ENCODE data around the gene KLF4.
"Not testable (repeated sequence)": the region's sequence is repeated elsewhere in the genome, so short reads cannot be mapped to it uniquely, and the experiment has no call there.

Gene KLF4

DNA sequence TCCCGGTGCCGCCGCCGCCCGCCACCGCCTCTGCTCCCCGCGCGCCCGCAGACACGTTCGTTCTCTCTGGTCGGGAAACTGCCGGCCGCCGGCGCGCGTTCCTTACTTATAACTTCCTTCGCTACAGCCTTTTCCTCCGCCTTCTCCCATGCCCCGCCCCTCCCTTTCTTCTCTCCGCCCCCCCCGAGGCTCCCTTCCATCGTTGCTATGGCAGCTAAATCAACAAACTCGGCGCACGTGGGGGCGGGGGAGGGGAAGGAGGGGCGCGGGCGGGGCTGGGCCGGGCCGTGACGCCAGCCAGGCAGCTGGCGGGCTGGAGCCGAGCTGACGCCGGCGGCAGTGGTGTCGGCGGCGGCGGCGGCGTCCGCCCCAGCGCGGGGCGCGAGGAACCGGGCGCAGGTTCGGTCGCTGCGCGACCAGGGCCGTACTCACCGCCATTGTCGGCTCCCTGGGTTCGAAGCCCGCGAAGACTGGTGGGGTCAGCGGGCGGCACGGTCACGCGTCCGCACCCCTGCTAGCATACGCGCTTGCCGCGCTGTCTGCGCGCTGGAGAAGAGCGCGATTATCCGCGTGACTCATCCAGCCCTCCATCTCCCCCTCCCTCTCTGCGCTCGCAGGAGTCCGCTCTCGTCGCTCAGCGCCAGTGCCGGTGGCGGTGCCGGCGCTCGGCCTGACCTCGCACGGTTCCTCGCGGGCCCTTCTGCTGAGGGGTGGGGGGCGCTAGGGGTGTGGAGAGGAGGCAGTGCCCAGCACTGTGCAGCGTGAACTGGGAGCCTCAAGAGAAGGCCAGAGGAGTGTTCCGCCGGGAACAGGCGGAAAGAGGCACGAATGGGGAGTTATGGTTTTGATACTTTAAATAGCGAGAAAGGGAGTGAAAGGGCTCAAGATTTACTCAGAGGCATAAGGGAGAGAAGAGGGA is at the start of gene KLF4:
TSS of gene KLF4 (minus strand) at position 83 of the 919 bp plus-strand sequence. CDS start 597 bp downstream, outside the sequence.
- peak; percentile 54 to 56 for DNase-seq (ENCODE audit: extremely low read depth in 1 of 2, low read depth in 1 of 2)

DNA sequence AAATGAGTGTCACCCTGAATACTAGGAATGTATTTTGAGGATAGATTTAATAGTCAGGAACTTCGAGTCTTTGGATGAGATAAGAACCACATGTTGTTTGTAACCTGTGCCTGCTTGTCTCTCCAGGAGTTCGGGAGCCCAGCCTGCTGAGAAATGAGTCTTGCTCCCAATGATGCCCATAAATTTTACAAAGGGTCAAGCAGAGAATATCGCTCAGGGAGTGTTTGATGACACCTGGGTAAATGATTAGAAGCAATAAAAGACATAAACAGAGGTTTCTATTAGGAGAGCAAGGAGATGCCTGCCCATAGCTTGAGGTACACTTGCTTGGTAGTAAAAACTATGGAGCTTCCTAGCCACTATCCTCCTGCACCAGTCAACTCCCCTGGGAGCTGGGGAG is 46.9 kb upstream of the KLF4 start:
- no peak for DNase-seq (ENCODE audit: extremely low read depth in 1 of 2, low read depth in 1 of 2)

DNA sequence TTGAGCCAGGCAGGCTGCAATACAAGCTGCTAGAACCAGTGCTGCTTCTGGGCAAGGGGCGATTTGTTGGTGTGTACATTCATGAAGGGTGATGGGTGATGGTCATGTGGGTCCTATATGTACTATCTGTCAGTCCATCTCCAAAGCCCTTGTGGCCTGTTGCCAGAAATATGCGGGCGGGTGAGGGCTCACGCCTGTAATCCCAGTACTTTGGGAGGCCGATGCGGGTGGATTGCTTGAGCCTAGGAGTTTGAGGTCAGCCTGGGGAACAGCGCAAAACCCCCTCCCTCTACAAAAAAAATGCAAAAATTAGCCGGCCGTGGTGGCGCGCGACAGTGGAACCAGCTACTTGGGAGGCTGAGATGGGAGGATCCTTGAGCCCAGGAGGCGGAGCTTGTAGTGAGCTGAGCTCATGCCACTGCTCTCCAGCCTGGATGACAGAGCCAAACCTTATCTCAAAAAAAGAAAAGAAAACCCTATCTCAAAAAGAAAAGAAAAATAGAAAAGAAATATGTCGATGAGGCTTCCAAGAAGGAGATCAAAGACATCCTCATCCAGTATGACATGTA is 45.0 kb upstream of the KLF4 start:
- no peak for DNase-seq (ENCODE audit: extremely low read depth in 1 of 2, low read depth in 1 of 2)

DNA sequence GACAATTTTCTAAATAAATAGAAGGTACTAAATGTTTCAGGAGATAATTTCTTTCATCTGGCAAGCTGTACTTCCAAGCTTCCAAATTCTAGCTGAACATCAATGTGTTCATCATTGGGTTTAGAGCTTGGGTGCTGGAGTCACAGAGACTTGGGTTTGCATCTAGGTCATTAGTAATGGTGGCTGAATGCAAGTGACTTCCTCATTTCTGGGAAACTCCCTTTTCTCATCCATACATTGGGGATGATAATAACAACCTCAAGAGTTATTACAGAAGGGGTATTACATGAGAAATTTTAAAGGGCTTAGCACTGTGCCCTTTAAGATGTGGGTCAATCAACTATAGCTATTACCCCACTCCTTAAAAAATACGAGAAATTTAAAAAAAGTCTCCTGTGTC is 41.1 kb upstream of the KLF4 start:
- DNase-seq (ENCODE audit: extremely low read depth in 1 of 2, low read depth in 1 of 2): no peak

DNA sequence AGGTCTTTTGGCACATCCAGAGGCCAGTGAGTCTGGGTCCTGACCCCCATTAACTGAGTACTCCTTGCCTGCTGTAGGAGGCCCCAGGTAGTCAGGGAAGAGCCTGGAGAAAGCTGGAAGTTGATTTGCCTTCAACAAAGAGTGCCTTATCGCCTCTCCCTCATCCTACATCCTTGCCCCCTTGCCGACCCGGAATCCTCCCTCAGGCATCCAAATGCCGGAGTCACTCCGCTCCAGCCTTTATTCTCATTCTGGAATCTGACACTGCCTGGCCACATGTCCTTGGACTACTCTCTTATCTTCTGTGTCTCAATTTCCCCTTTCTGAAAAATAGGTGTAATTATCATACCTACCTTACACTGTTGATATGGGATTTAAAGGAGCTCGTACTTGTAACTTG is 39.1 kb upstream of the KLF4 start:
- DNase-seq (ENCODE audit: extremely low read depth in 1 of 2, low read depth in 1 of 2): no peak

DNA sequence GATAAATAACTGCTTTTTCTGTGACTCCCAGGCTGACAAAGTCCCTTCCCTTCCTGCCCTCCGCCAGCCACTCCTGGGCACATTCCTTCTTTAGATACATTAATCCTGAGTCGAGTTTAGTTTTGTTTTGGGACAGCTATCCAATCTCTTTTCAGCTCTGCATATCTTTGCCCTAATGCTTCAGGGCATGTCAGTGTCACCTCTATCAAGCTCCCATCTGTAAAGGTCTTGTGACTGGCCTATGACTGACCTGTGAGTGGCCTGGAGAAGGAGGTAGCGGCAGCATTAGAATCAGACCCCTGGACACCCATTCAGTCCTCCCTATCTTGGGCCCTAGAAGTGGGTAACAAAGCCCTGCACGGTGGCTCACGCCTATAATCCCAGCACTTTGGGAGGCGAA is 34.0 kb upstream of the KLF4 start:
- no peak for DNase-seq (ENCODE audit: extremely low read depth in 1 of 2, low read depth in 1 of 2)

DNA sequence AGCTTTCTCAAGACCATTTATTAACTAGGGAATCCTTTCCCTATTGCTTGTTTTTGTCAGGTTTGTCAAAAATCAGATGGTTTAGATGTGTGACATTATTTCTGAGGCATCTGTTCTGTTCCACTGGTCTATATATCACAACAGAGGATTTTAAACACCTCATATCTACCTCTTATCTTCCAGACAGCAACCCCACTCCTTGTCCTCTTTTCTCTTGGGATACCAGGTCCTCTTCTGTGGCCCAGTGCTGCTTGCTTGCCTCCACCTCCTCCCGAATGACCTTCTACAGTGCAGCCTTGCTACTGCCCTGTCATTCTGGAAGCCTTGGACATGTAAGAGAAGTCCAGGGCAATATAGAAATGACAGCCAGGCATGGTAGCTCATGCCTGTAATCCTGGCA is 30.6 kb upstream of the KLF4 start:
- DNase-seq (ENCODE audit: extremely low read depth in 1 of 2, low read depth in 1 of 2): no peak

DNA sequence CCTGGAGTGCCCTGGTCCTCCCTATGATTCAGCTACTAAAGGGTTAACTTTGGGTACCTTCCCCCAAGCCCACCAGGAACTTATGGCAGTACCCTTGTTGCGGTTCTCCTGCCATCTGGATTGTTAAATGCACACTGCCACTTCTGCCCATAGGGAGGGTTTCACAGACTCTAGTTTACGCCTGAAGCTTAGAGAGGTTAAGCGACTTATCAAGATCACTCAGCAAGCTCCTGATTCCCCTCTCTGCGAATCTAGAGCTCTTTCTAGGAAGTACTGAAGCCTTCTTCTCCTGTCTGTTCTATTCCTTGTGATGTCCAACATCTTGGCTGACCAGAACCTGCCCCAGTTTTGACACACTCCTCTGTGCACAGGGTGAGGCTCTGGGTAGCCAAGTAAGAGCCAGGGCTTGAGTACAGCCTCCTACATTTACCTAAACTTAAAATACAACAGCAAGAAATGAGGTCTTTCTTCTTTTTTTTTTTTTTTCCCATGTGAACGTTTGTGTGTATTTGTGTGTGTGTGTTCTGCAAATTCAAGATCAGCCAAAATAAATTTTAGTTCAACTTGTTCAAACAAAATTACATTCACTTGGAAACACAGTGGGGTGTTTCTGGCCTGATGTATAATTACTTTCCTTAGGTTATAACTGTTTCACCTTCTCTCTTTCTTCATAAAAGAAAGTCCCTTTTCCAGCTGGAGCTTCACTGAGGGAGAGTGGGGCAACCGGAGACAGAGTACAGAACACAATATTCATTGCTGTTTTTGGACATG is 28.7 kb upstream of the KLF4 start:
- DNase-seq (ENCODE audit: extremely low read depth in 1 of 2, low read depth in 1 of 2): no peak

DNA sequence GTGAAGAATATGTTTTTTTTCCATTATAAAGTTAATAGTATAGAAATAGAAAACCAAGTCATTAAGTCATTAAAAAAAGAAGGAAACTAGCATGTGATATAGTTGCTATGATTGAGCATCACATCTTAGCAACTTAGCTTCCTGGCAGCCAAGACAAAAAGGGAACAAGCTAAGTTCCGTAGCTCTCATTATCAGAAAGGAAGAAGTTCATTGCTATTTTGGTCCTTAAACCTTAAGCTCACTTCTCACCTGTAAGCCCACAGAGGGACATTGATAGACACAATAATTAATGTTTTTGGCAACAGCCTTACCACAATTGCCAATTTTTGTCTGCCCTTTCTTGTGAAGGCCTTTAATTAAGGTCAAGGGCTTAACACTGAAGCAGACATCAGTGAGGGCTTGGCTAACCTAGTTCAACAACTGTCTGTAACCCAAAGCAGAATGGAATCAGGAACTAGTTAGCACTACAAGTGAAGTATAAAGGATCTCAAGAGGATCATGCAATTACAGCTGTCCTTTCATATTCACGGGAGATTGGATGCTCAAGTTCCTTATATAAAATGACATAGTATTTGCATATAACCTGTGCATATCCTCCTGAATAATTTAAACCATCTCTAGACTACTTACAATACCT is 24.0 kb upstream of the KLF4 start:
- DNase-seq (ENCODE audit: extremely low read depth in 1 of 2, low read depth in 1 of 2): no peak

DNA sequence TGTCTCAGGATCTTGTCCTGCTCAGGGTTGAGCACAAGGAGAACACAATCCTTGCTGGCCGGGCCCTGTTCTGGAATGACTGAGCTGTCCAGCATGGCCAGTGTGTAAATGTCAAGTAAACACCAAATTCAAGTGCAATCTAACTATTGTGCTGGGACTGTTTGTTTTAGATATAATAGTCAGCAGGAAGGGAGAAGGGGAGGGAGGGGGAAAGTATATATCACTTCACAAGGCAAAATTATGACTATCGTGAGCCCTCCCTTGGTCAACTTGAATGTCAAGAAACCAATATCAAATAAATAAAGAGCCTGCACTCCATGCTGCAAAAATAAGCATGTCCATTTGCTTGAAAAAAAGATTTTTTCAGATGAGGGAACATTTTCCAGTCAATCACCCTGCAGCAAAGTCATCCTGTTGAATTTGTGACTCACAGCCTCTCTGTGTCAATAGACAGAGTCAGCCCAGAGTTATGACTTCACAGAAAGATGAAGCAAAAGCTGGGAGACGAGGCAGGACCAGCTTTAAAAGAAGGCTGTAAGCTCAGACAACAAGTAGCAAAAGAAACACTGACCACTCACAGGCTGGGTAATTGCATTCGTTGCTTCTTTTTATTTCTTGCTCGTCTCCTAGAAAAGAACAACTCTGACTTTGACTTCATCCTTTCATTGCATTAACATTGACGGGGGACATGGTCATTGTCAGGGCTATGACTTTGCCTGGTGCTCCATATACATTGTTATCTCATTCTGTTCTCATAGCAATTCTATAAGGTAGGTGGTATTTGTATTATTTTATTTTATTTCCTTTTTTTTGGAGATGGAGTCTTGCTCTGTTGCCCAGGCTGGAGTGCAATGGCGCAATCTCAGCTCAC is 15.3 kb upstream of the KLF4 start:
- DNase-seq (ENCODE audit: extremely low read depth in 1 of 2, low read depth in 1 of 2): no peak

DNA sequence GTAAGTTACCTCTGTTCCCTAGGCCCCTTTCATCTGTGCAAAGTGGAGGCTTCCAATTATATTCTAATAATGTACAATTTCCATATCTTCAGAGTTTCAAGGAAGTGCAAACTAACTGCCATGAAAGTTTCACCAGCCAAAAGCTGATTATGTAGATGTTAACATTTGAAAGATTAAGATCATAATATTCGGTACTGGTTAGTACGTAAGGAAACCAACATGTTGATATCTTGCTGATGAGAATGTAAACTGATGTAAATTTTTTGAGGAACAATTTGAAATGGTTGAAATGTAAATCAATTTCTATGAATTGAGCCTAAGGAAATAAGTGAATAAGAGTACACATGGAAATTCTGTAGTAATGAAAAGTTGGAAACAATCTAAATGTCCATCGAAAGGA is 12.9 kb upstream of the KLF4 start:
- DNase-seq (ENCODE audit: extremely low read depth in 1 of 2, low read depth in 1 of 2): no peak

DNA sequence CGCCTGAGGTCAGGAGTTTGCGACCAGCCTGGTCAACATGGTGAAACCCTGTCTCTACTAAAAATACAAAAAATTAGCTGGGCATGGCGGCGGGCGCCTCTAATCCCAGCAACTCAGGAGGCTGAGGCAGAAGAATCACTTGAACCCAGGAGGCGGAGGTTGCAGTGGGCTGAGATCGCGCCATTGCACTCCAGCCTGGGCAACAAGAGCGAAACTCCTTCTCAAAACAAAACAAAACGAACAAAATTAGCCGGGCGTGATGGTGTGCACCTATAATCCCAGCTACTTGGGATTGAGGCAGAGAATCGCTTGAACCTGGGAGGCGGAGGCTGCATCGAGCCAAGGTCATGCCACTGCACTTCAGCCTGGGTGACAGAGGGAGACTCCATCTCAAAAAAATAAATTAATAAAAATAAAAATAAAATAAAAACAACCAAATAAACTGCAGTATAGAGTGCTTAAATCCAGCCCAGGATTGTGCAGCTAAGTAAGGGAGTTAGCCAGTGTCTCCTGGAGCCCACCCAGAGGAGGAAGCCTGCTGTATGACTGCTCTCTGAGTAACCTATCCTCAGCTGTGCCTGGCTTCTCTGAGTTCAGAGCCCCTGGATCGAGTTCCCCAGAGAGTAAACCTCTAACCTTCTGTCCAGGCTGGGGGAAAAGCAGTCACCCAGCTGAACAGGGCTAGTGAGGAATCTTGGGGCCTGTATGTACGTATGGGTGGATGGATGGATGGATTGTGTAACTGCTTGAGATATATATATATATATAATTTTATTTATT is 11.0 kb upstream of the KLF4 start:
- not testable (repeated sequence) for DNase-seq (ENCODE audit: extremely low read depth in 1 of 2, low read depth in 1 of 2)

DNA sequence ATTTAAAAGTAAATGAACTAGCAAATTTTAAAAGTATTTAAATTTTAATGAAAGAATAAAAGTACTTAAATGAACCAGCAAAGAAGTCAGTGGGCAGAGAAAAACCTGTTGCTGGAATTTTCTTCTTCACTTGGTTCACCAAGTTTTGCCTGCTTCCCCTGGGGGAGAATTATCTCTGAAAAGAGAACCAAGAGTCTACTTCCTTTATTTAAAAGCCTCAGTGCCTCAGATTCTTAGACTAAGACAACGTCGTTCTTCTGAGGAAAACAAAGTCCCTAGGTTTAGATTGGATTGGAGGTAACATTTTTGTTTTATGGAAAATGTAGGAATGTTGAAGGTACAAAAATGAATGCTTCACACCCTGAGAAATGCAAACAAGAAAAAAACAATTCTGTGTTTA is 7.4 kb upstream of the KLF4 start:
- DNase-seq (ENCODE audit: extremely low read depth in 1 of 2, low read depth in 1 of 2): no peak

DNA sequence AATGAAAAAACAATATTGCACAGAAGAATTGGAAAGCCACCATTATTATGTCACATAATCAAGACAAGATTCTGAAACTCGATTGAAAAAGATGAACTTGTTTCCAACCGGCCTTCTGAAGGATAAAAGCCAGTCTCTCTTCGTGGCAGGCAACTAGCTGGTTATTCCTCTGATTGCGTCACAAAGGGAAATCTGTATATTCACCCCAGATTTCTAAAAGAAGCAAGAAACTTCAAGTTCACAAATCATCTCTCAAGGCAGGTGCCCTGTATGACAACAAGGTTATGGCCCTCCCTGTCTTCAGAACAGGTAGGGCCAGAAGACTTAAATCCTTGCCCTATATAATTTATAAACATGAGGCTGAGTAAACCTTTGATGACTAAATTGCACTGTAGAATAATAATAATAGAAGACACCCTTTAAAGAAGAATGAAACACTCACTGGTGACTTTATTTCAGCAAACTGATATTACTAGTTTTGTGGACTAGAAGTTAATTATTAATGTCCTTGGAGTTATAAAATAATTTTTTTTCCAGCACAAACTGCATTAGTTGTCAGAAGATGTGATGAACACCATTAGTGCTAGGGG is 2.9 kb upstream of the KLF4 start:
- no peak for DNase-seq (ENCODE audit: extremely low read depth in 1 of 2, low read depth in 1 of 2)

DNA sequence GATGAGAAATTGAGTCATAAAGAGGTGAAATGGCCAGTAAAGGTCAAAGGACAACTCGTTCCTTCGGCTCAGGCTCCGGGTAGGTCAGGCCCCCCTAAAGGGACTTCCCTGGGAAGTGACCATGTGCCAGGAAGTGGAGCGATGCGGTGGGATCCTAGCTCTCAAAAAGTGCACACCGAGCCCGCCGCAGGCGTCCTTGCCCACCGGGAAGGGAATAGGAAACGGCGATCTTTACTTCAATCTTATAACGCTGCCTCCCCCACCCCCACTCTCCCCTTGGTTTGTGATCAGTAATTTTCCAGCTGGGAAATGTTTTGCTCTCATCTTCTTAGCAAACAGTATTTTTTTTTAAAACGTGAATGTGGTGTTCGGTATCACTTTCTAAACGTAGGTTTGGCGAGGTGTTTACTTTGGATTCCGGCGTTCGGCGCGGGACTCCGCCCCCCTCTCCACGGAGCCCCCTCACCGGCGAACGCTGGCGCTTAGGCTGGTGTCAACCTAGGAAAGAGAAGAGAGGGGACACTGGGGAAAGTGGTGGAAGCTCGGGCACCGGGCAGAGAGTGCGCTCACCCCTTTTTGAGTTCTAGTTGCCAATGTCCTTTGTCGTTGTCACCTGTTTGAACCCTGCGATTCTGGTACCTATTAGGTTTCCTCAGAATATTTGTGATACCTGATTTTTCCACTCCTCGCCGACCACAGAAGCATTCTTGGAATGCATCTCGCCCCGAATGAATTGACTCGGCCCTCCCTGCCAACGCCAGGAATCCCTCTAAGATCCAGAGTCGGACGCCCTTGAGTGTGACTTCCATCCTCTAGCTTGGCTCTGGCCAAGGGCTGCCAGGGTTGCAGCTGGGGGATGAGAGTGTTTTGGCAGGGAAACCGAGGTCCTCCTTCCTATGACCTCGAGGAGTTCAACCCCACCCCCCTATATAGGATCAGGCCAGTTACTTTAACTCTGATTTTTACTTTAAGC is 1.8 kb upstream of the KLF4 start:
- no peak for DNase-seq (ENCODE audit: extremely low read depth in 1 of 2, low read depth in 1 of 2)

DNA sequence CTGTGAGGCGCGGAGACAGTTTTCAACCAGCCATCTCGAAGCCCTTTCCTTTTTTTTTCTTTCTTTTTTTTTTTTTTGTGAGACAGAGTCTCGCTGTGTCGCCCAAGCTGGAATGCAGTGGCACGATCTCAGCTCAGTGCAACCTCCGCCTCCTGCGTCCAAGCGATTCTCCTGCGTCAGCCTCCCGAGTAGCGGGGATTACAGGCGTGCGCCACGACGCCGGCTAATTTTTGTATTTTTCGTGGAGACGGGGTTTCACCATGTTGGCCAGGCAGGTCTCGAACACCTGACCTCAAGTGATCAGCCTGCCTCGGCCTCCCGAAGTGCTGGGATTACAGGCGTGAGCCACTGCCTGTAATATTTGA is 1.0 kb upstream of the KLF4 start:
- not testable (repeated sequence) for DNase-seq (ENCODE audit: extremely low read depth in 1 of 2, low read depth in 1 of 2)

DNA sequence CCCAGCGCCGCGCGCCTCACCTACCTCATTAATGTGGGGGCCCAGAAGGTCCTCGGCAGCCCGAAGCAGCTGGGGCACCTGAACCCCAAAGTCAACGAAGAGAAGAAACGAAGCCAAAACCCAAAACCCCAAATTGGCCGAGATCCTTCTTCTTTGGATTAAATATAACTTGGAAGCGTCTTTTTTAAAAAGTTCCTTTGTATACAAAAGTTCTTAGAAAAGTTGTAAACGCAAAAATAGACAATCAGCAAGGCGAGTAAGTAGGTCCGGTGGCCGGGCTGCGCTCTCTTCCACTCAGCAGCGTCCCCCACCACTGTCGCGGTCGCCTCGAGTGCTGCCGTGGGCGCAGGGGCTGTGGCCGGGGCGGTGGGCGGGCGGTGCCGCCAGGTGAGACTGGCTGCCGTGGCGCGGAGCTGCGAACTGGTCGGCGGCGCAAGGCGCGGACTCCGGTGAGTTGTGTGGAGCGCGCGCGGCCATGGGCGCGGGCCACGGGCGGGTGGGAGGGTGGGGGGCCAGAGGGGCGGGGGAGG is 360 bp downstream of the KLF4 start:
- no peak for DNase-seq (ENCODE audit: extremely low read depth in 1 of 2, low read depth in 1 of 2)
